Breast epithelium (tissue), 3 donors: Measurements from ENCODE around the gene TSPAN1.

Experiments
- POLR2AphosphoS5 ChIP-seq, 3 donors: sonication (generic); formaldehyde crosslinking; IDR thresholded peaks; one replicate each; pipeline ENCODE4 v1.6.1; 2017; ENCODE audit warnings: antibody characterized with exemption in 3 of 3
- TF ChIP-seq, protein P1 (sequence below), 3 donors: fragments of 450-650 bp; IDR thresholded peaks; one replicate each; pipeline ENCODE4 v1.5.1; 2016 to 2017; ENCODE audit warnings: antibody characterized with exemption in 3 of 3, mild to moderate bottlenecking in 3 of 3, moderate library complexity in 3 of 3

- TF ChIP-seq, protein P1, sequence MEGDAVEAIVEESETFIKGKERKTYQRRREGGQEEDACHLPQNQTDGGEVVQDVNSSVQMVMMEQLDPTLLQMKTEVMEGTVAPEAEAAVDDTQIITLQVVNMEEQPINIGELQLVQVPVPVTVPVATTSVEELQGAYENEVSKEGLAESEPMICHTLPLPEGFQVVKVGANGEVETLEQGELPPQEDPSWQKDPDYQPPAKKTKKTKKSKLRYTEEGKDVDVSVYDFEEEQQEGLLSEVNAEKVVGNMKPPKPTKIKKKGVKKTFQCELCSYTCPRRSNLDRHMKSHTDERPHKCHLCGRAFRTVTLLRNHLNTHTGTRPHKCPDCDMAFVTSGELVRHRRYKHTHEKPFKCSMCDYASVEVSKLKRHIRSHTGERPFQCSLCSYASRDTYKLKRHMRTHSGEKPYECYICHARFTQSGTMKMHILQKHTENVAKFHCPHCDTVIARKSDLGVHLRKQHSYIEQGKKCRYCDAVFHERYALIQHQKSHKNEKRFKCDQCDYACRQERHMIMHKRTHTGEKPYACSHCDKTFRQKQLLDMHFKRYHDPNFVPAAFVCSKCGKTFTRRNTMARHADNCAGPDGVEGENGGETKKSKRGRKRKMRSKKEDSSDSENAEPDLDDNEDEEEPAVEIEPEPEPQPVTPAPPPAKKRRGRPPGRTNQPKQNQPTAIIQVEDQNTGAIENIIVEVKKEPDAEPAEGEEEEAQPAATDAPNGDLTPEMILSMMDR (IDR thresholded peaks at IDR 0.05), result no peak
- TF ChIP-seq POLR2AphosphoS5 (IDR thresholded peaks at IDR 0.05), result no peak
Measured at GRCh38 chr1:46194641-46195193, 19.8 kb downstream of the TSPAN1 start.
